HL-60 (cell line): ENCODE results near the gene EIF3B.

Experiments
- DNase-seq, 2 experiments: peaks; one replicate each; pipeline ENCODE4 v3.0.0-alpha.2; 2010 to 2020; ENCODE audit warnings: low read depth in 1 of 2, low spot score in 1 of 2
- H3K27ac ChIP-seq: fragments of 250-450 bp; sonication (Bioruptor Pico); replicated peaks from 2 replicates; pipeline ENCODE4 v1.5.1; 2020; ENCODE audit warnings: mild to moderate bottlenecking, moderate library complexity
- H3K27me3 ChIP-seq: fragments of 250-450 bp; sonication (Bioruptor Pico); 2 replicates; pipeline ENCODE4 v1.5.1; 2021; ENCODE audit warnings: mild to moderate bottlenecking, moderate library complexity; ENCODE audit not compliant: insufficient read depth, poor library complexity, severe bottlenecking
- H3K4me3 ChIP-seq: replicated peaks from 2 replicates; pipeline ENCODE4 v1.5.1; 2011; ENCODE audit warnings: mild to moderate bottlenecking, control low read depth, low read length; ENCODE audit not compliant: insufficient read depth
- GABPA ChIP-seq: IDR thresholded peaks from 2 replicates; pipeline ENCODE4 v1.6.1; 2012; ENCODE audit warnings: low read depth
- POLR2AphosphoS5 ChIP-seq: IDR thresholded peaks from 2 replicates; pipeline ENCODE4 v1.6.1; 2012; ENCODE audit warnings: low read depth
- SPI1 ChIP-seq: IDR thresholded peaks from 2 replicates; pipeline ENCODE4 v1.6.1; 2012; ENCODE audit warnings: low read depth, mild to moderate bottlenecking, borderline replicate concordance
- TF ChIP-seq, protein P1 (sequence below): IDR thresholded peaks from one replicate; pipeline ENCODE4 v1.5.1; 2011; ENCODE audit warnings: low read length, control low read depth, inconsistent platforms; ENCODE audit not compliant: insufficient read depth
- TF ChIP-seq, protein P2 (sequence below): IDR thresholded peaks from 2 replicates; pipeline ENCODE4 v1.6.1; 2012; ENCODE audit warnings: low read depth; ENCODE audit not compliant: insufficient replicate concordance

Gene EIF3B

DNA sequence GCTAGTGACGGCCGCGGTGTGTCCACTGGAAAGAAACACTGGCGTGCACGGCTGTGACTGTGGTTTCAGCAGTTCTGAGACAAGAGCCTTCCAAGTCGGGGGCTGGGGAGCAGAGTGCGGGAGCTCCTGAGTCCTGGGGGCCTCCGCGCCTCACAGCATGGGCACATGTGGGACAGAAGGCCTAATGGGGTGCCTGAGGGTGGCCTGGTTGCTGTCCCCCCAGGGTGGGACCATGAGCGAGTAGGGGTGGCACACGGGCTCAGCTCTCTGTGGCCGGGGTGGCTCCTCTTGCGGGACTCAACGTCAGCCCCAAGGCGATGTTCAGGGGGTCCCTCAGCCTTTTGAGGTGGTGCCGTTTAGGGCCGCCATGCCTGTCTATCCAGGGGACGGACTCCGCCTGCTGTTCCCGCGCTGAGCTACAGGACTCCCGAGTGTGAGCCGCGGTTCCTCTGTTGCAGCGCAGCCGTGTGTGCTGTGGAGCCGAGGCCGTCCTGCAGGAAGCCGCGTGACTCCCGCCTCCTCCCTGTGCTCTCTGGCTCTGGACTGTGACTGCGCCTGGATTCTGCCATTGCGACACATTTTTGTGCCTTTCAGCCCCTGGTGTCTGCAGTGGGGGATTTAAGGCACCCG is 25.3 kb downstream of the EIF3B start:
- Histone ChIP-seq H3K27ac (no peak overlapping the region), H3K27me3 (no peaks in the 10 kb centered on the region), H3K4me3 (no peak overlapping the region)
- TF ChIP-seq, protein P1, sequence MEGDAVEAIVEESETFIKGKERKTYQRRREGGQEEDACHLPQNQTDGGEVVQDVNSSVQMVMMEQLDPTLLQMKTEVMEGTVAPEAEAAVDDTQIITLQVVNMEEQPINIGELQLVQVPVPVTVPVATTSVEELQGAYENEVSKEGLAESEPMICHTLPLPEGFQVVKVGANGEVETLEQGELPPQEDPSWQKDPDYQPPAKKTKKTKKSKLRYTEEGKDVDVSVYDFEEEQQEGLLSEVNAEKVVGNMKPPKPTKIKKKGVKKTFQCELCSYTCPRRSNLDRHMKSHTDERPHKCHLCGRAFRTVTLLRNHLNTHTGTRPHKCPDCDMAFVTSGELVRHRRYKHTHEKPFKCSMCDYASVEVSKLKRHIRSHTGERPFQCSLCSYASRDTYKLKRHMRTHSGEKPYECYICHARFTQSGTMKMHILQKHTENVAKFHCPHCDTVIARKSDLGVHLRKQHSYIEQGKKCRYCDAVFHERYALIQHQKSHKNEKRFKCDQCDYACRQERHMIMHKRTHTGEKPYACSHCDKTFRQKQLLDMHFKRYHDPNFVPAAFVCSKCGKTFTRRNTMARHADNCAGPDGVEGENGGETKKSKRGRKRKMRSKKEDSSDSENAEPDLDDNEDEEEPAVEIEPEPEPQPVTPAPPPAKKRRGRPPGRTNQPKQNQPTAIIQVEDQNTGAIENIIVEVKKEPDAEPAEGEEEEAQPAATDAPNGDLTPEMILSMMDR: no peak
- TF ChIP-seq SPI1 (no peak), POLR2AphosphoS5 (no peak), GABPA (no peak)
- TF ChIP-seq, protein P2, sequence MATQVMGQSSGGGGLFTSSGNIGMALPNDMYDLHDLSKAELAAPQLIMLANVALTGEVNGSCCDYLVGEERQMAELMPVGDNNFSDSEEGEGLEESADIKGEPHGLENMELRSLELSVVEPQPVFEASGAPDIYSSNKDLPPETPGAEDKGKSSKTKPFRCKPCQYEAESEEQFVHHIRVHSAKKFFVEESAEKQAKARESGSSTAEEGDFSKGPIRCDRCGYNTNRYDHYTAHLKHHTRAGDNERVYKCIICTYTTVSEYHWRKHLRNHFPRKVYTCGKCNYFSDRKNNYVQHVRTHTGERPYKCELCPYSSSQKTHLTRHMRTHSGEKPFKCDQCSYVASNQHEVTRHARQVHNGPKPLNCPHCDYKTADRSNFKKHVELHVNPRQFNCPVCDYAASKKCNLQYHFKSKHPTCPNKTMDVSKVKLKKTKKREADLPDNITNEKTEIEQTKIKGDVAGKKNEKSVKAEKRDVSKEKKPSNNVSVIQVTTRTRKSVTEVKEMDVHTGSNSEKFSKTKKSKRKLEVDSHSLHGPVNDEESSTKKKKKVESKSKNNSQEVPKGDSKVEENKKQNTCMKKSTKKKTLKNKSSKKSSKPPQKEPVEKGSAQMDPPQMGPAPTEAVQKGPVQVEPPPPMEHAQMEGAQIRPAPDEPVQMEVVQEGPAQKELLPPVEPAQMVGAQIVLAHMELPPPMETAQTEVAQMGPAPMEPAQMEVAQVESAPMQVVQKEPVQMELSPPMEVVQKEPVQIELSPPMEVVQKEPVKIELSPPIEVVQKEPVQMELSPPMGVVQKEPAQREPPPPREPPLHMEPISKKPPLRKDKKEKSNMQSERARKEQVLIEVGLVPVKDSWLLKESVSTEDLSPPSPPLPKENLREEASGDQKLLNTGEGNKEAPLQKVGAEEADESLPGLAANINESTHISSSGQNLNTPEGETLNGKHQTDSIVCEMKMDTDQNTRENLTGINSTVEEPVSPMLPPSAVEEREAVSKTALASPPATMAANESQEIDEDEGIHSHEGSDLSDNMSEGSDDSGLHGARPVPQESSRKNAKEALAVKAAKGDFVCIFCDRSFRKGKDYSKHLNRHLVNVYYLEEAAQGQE: no peak
- DNase-seq: no peak

DNA sequence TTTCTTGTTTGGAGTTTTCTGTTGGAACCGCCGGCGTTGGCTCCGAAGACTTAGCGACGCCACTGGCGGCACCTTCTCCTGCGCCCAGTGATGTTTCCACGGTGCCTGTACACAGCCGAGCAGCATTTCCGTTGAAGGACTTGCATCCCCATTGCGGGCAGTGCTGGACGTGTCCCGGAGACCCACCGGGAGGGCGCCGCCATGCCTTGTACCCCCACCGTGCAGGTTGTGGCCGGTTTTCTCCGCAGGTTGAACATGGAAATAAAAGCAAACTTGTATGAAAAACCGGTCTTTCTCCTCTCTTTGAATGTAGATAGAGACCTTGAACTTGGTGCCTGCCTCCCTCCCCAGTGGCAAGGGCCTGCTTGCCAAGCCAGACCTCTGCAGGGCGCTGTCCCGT is 25.8 kb downstream of the EIF3B start:
- no peak overlapping the region for H3K4me3 ChIP-seq
- TF ChIP-seq, protein P1: no peak
- TF ChIP-seq, protein P2: no peak
- TF ChIP-seq GABPA (no peak), SPI1 (no peak), POLR2AphosphoS5 (no peak)
- no peaks in the 10 kb centered on the region for H3K27me3 ChIP-seq
- H3K27ac ChIP-seq: no peak overlapping the region
- no peak for DNase-seq

DNA sequence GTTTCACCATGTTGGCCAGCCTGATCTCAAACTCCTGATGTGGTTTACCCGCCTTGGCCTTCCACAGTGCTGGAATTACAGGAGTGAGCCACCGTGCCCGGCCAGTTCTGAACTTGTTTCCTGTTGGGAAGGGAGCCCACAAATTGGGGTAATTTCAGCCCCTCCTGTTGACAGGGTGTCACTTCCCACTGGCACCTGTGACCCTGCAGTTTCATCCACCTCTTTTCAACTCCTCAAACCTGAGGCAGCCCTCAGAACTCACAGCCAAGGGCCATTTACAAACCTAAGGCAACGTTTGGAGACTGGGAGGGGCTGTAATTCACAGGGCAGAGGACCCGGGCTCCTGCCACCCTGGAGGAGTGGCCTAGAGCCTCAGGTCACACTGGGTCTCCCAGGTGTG is 26.6 kb downstream of the EIF3B start:
- TF ChIP-seq, protein P2: no peak
- TF ChIP-seq POLR2AphosphoS5 (no peak), GABPA (no peak), SPI1 (no peak)
- TF ChIP-seq, protein P1: no peak
- Histone ChIP-seq H3K27me3 (no peaks in the 10 kb centered on the region), H3K27ac (no peak overlapping the region), H3K4me3 (no peak overlapping the region)
- no peak for DNase-seq
